HCT116 (cell line): ENCODE measurements around the gene SGIP1.

Experiments used
- CEBPB ChIP-seq: IDR thresholded peaks from 2 replicates; pipeline ENCODE4 v1.6.1; 2012; ENCODE audit warnings: low read depth
- CTCF ChIP-seq, 3 experiments: fragments of 200-600 bp in 1 of 3; sonication (generic) in 1 of 3; IDR thresholded peaks in 2 of 3; conservative IDR thresholded peaks in 1 of 3; 2 replicates each; pipeline ENCODE4 v1.5.1; 2012 to 2017; ENCODE audit warnings: low read depth in 2 of 3, low read length in 2 of 3, antibody characterized with exemption in 1 of 3, borderline replicate concordance in 1 of 3, control low read depth in 1 of 3, mild to moderate bottlenecking in 1 of 3, mixed read lengths in 1 of 3, mixed run types in 1 of 3, moderate library complexity in 1 of 3; ENCODE audit not compliant: insufficient read depth in 1 of 3
- EGR1 ChIP-seq: IDR thresholded peaks from 2 replicates; pipeline ENCODE4 v1.6.1; 2012; ENCODE audit warnings: low read depth
- EZH2 ChIP-seq: fragments of 200-600 bp; sonication (generic); IDR thresholded peaks from 2 replicates; pipeline ENCODE4 v1.6.1; 2017; ENCODE audit warnings: antibody characterized with exemption, mixed run types
- EZH2phosphoT487 ChIP-seq: fragments of 200-600 bp; IDR thresholded peaks from 2 replicates; pipeline ENCODE4 v1.6.1; 2018; ENCODE audit warnings: antibody characterized with exemption, borderline replicate concordance
- FOSL1 ChIP-seq: IDR thresholded peaks from 2 replicates; pipeline ENCODE4 v1.6.1; 2012; ENCODE audit warnings: low read depth
- JUND ChIP-seq: IDR thresholded peaks from 2 replicates; pipeline ENCODE4 v1.6.1; 2012
- MAX ChIP-seq: IDR thresholded peaks from 2 replicates; pipeline ENCODE4 v1.6.1; 2012
- POLR2A ChIP-seq: IDR thresholded peaks from 2 replicates; pipeline ENCODE4 v1.7.0; 2011; ENCODE audit warnings: borderline replicate concordance; ENCODE audit not compliant: insufficient read depth, insufficient read length; ENCODE audit errors: extremely low read depth
- REST ChIP-seq: IDR thresholded peaks from 2 replicates; pipeline ENCODE4 v1.6.1; 2012; ENCODE audit warnings: low read depth
- SIN3A ChIP-seq: IDR thresholded peaks from 2 replicates; pipeline ENCODE4 v1.6.1; 2012; ENCODE audit warnings: low read depth
- SP1 ChIP-seq: IDR thresholded peaks from 2 replicates; pipeline ENCODE4 v1.6.1; 2012; ENCODE audit warnings: low read depth
- YY1 ChIP-seq: IDR thresholded peaks from 2 replicates; pipeline ENCODE4 v1.6.1; 2011; ENCODE audit warnings: low read length, low read depth, moderate library complexity, mild to moderate bottlenecking; ENCODE audit not compliant: insufficient replicate concordance; ENCODE audit errors: extremely low read depth
- ZFX ChIP-seq: fragments of 450-650 bp; IDR thresholded peaks from 2 replicates; pipeline ENCODE4 v1.6.1; 2017

DNA sequence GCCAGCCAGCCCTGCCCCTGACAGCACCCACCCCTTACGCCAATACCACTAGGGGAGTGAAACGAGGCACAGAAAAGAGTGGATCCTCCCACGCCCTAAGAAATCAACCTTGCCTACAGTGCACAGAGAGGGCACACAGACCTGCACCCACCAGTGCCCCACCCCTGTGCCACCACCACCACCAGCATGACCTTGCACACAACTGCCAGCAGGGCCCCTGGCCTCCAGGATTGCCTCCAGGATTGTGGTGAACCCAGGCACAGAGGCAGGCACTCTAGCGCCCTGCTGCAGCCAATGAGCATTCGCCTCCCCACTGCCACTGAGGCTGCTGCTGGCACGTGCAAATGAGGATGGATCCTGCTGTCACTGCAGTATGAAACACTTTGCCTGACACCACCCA lies 23.5 kb upstream of the SGIP1 start:
- TF ChIP-seq EZH2 (no peak), CTCF (IDR thresholded peaks at IDR 0.05 in 2 of 3, conservative IDR thresholded peaks at IDR 0.05 in 1 of 3; ENCODE audit: borderline replicate concordance in 1 of 3, insufficient read depth in 1 of 3, low read depth in 2 of 3, low read length in 2 of 3) (no peak), POLR2A (no peak), JUND (no peak), SIN3A (no peak), YY1 (no peak), EGR1 (no peak), REST (no peak), EZH2phosphoT487 (no peak), MAX (no peak), SP1 (no peak), CEBPB (no peak), FOSL1 (no peak), ZFX (no peak)
